ENCODE measurements around the gene TNP1. TPM values are rescaled to one million over a fixed set of nuclear protein-coding genes. Genes with fewer than 3 reads are reported as not detected.

Gene TNP1
- total RNA-seq, 4 donors from 2014 or later: not detected

DNA sequence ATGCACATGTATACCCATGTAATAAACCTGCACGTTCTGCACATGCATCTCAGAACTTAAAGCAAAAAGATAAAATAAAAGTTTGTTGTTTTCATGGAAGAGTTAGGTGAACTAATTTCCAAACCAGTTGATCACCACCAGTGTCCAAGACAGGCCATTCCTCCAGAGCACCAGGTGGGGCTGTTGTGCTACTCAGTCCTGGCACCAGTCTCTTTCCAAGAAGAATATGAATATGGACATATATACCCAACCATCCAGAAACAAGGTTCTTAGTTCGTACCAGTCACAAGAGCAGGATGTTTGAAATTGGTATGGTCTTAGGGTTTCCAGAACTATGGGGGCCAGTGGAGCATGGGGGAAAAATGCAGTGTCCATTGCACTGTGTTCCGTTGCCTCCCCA is 17.2 kb upstream of the TNP1 start:
- no peaks in the 10 kb centered on the region for H3K9me3 ChIP-seq
- intact Hi-C loops (cut with DNase I; ENCODE audit: low total_unique reads): no loop called here
- no peak overlapping the region for H3K4me3 ChIP-seq
- H3K4me1 ChIP-seq: no peaks in the 10 kb centered on the region
- no peak overlapping the region for H3K27ac ChIP-seq
- no peak for TF ChIP-seq POLR2A (IDR thresholded peaks at IDR 0.05)
- TF ChIP-seq, protein P1, sequence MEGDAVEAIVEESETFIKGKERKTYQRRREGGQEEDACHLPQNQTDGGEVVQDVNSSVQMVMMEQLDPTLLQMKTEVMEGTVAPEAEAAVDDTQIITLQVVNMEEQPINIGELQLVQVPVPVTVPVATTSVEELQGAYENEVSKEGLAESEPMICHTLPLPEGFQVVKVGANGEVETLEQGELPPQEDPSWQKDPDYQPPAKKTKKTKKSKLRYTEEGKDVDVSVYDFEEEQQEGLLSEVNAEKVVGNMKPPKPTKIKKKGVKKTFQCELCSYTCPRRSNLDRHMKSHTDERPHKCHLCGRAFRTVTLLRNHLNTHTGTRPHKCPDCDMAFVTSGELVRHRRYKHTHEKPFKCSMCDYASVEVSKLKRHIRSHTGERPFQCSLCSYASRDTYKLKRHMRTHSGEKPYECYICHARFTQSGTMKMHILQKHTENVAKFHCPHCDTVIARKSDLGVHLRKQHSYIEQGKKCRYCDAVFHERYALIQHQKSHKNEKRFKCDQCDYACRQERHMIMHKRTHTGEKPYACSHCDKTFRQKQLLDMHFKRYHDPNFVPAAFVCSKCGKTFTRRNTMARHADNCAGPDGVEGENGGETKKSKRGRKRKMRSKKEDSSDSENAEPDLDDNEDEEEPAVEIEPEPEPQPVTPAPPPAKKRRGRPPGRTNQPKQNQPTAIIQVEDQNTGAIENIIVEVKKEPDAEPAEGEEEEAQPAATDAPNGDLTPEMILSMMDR (IDR thresholded peaks at IDR 0.05): no peak
- no peaks in the 10 kb centered on the region for H3K36me3 ChIP-seq
- no peak for DNase-seq
- H3K27me3 ChIP-seq: no peaks in the 10 kb centered on the region

DNA sequence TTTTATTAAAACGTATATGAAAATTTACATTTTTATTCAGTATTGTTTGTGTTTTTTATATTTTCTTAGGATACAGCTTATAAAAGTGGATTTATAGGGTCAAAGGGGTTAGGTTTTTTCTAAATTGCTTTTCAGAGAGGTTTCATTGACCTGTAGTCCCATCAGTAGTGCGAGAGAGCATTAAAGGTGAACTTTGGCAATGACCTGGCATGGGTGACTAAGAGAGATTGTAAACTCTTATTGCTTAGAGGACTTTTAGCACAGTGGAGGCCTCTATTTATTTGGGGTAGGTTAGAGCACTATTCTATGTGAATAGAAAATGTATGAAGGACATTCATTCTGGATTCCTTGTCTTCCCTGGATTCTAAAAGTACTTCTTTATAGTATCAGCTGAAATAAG is 16.0 kb upstream of the TNP1 start:
- Histone ChIP-seq H3K4me3 (no peak overlapping the region), H3K4me1 (no peaks in the 10 kb centered on the region), H3K9me3 (no peaks in the 10 kb centered on the region), H3K27ac (no peak overlapping the region), H3K27me3 (no peaks in the 10 kb centered on the region), H3K36me3 (no peaks in the 10 kb centered on the region)
- DNase-seq: no peak
- TF ChIP-seq, protein P1 (IDR thresholded peaks at IDR 0.05): no peak
- no peak for TF ChIP-seq POLR2A (IDR thresholded peaks at IDR 0.05)
- intact Hi-C loops (cut with DNase I; ENCODE audit: low total_unique reads): no loop called here

- Histone ChIP-seq H3K4me1 (no peaks in the 10 kb centered on the region), H3K27me3 (no peaks in the 10 kb centered on the region), H3K4me3 (no peak overlapping the region), H3K27ac (no peak overlapping the region), H3K9me3 (no peaks in the 10 kb centered on the region), H3K36me3 (no peaks in the 10 kb centered on the region)
- TF ChIP-seq POLR2A (IDR thresholded peaks at IDR 0.05): no peak
- TF ChIP-seq, protein P1 (IDR thresholded peaks at IDR 0.05): no peak
- DNase-seq: no peak
- intact Hi-C loops (cut with DNase I; ENCODE audit: low total_unique reads): no loop called here
Observed at GRCh38 chr2:216873573-216873972, 13.7 kb upstream of the TNP1 start.

DNA sequence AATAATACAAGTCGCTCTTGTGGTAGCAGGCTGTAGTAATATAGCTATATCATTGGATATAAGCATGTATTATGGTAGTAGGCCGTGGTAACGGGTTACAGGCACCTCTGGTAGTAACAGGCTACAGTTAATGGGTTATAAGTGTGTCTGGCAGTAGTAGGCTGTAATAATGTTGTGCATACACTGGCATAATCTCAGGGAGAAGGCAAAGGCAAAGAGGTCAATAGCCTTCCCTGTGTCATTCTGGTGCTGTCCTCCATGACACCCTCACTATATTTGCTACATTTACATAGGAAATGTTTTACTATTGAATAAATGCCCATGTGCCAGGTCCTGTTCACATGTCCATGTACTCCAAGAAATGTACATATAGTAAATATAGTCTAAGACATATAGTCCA is 12.8 kb upstream of the TNP1 start:
- intact Hi-C loops (cut with DNase I; ENCODE audit: low total_unique reads): no loop called here
- H3K27ac ChIP-seq: no peak overlapping the region
- H3K9me3 ChIP-seq: no peaks in the 10 kb centered on the region
- no peaks in the 10 kb centered on the region for H3K4me1 ChIP-seq
- H3K27me3 ChIP-seq: no peaks in the 10 kb centered on the region
- DNase-seq: no peak
- no peak overlapping the region for H3K4me3 ChIP-seq
- no peaks in the 10 kb centered on the region for H3K36me3 ChIP-seq
- TF ChIP-seq, protein P1 (IDR thresholded peaks at IDR 0.05): no peak
- no peak for TF ChIP-seq POLR2A (IDR thresholded peaks at IDR 0.05)

DNA sequence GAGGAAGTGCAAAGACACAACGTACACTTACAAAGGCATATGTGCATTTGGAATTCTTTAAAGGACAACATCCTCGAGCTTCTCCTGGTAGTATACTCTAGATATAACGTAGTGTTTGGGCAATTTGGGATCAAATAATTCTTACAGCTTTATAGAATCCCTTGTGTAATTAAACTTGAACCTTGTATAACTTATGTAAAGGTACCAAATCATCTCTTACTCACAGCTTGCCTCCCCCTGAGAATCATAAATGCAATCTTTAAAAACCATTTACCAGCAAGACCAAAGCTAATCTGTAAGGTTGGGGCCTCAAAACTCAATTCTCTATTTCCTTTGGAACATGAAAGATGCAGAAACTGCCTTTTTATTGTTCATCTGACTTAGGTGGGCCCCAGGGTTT is 12.2 kb upstream of the TNP1 start:
- no peak overlapping the region for H3K27ac ChIP-seq
- H3K27me3 ChIP-seq: no peaks in the 10 kb centered on the region
- H3K4me3 ChIP-seq: no peak overlapping the region
- no peaks in the 10 kb centered on the region for H3K9me3 ChIP-seq
- no peak for TF ChIP-seq POLR2A (IDR thresholded peaks at IDR 0.05)
- TF ChIP-seq, protein P1 (IDR thresholded peaks at IDR 0.05): no peak
- intact Hi-C loops (cut with DNase I; ENCODE audit: low total_unique reads): no loop called here
- H3K36me3 ChIP-seq: no peaks in the 10 kb centered on the region
- DNase-seq: no peak
- H3K4me1 ChIP-seq: no peaks in the 10 kb centered on the region

Measured in uterus (tissue), 4 donors.